HL-60 (cell line): ENCODE measurements around the gene STATH.

ENCODE experiments used
- DNase-seq, 2 experiments: peaks; one replicate each; pipeline ENCODE4 v3.0.0-alpha.2; 2010 to 2020; ENCODE audit warnings: low read depth in 1 of 2, low spot score in 1 of 2
- H3K27ac ChIP-seq: fragments of 250-450 bp; sonication (Bioruptor Pico); replicated peaks from 2 replicates; pipeline ENCODE4 v1.5.1; 2020; ENCODE audit warnings: mild to moderate bottlenecking, moderate library complexity
- H3K27me3 ChIP-seq: fragments of 250-450 bp; sonication (Bioruptor Pico); 2 replicates; pipeline ENCODE4 v1.5.1; 2021; ENCODE audit warnings: mild to moderate bottlenecking, moderate library complexity; ENCODE audit not compliant: insufficient read depth, poor library complexity, severe bottlenecking
- H3K4me3 ChIP-seq: replicated peaks from 2 replicates; pipeline ENCODE4 v1.5.1; 2011; ENCODE audit warnings: mild to moderate bottlenecking, control low read depth, low read length; ENCODE audit not compliant: insufficient read depth
- GABPA ChIP-seq: IDR thresholded peaks from 2 replicates; pipeline ENCODE4 v1.6.1; 2012; ENCODE audit warnings: low read depth
- POLR2AphosphoS5 ChIP-seq: IDR thresholded peaks from 2 replicates; pipeline ENCODE4 v1.6.1; 2012; ENCODE audit warnings: low read depth
- REST ChIP-seq: IDR thresholded peaks from 2 replicates; pipeline ENCODE4 v1.6.1; 2012; ENCODE audit warnings: low read depth; ENCODE audit not compliant: insufficient replicate concordance
- SPI1 ChIP-seq: IDR thresholded peaks from 2 replicates; pipeline ENCODE4 v1.6.1; 2012; ENCODE audit warnings: low read depth, mild to moderate bottlenecking, borderline replicate concordance
- TF ChIP-seq, protein P1 (sequence below): IDR thresholded peaks from one replicate; pipeline ENCODE4 v1.5.1; 2011; ENCODE audit warnings: low read length, control low read depth, inconsistent platforms; ENCODE audit not compliant: insufficient read depth

STATH gene

DNA sequence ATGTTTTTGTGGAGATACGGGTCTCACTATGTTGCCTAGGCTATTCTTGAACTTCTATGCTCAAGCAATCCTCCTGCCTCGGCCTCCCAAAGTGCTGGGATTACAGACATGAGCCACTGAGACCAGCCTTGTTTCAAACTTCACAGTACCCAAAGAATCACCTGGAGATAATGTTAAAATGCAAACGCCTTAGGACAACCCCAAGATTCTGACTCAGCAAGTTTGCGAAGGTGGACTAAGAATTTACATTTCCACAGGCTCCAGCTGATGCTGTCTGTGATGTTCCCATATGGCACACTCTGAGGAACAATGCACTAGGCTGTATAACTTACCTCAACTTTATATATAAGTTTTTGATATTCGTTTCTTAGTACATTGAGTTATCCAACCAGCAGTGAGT, 984 bp upstream of the STATH start:
- Histone ChIP-seq H3K27me3 (no peaks in the 10 kb centered on the region), H3K27ac (no peak overlapping the region), H3K4me3 (no peak overlapping the region)
- no peak for DNase-seq
- no peak for TF ChIP-seq REST
- TF ChIP-seq, protein P1, sequence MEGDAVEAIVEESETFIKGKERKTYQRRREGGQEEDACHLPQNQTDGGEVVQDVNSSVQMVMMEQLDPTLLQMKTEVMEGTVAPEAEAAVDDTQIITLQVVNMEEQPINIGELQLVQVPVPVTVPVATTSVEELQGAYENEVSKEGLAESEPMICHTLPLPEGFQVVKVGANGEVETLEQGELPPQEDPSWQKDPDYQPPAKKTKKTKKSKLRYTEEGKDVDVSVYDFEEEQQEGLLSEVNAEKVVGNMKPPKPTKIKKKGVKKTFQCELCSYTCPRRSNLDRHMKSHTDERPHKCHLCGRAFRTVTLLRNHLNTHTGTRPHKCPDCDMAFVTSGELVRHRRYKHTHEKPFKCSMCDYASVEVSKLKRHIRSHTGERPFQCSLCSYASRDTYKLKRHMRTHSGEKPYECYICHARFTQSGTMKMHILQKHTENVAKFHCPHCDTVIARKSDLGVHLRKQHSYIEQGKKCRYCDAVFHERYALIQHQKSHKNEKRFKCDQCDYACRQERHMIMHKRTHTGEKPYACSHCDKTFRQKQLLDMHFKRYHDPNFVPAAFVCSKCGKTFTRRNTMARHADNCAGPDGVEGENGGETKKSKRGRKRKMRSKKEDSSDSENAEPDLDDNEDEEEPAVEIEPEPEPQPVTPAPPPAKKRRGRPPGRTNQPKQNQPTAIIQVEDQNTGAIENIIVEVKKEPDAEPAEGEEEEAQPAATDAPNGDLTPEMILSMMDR: no peak
- TF ChIP-seq GABPA: no peak
- TF ChIP-seq POLR2AphosphoS5: no peak
- no peak for TF ChIP-seq SPI1

DNA sequence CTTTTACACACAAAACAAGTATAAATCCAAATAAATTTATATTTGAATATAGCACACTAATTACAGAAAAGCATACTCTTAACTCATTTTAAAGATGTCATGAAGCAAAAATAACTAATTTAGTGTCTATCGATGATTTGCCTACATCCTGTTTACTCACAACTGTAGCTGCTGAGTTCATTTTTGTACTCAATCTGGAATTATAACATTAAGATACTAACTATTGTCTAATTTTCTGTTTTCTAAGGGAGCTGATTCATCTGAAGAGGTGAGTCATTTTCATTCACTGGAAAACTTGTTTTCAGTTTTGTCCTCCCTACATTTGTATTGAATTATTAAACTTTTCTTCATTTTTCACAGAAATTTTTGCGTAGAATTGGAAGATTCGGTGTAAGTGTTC, 3.7 kb downstream of the STATH start:
- DNase-seq: no peak
- no peak overlapping the region for H3K4me3 ChIP-seq
- no peak overlapping the region for H3K27ac ChIP-seq
- H3K27me3 ChIP-seq: no peaks in the 10 kb centered on the region
- no peak for TF ChIP-seq SPI1

DNA sequence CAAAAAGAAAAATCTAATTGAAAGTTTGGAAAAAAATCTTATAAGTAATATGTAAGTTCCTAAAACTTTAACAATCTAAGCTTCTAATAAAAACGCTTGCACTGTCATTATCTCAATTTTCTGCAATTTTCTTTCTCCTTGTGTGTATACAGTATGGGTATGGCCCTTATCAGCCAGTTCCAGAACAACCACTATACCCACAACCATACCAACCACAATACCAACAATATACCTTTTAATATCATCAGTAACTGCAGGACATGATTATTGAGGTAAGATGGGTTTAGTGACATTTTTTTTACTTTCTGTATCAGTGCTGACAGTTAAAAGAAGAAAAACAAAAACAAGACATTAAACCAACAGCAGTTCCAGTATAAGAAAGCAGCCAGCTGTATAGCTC, 4.9 kb downstream of the STATH start:
- no peaks in the 10 kb centered on the region for H3K27me3 ChIP-seq
- DNase-seq: no peak
- H3K27ac ChIP-seq: no peak overlapping the region
- no peak overlapping the region for H3K4me3 ChIP-seq
- TF ChIP-seq SPI1 (no peak), POLR2AphosphoS5 (no peak), GABPA (no peak), REST (no peak)
- TF ChIP-seq, protein P1: no peak

- TF ChIP-seq, protein P1: no peak
- TF ChIP-seq GABPA: no peak
- Histone ChIP-seq H3K27ac (no peak overlapping the region), H3K4me3 (no peak overlapping the region), H3K27me3 (no peaks in the 10 kb centered on the region)
- no peak for DNase-seq
Measured at GRCh38 chr4:70002507-70002906, 6.7 kb downstream of the STATH start.
